GM12891 (cell line): ENCODE data around the gene ADGRL3.

Source experiments
- POLR2A ChIP-seq: IDR thresholded peaks from 2 replicates; pipeline ENCODE4 v1.6.1; 2011; ENCODE audit warnings: low read depth, low read length, control low read depth
- POLR2AphosphoS5 ChIP-seq: IDR thresholded peaks from 2 replicates; pipeline ENCODE4 v1.6.1; 2011; ENCODE audit warnings: low read depth, low read length, control low read depth
- POU2F2 ChIP-seq: IDR thresholded peaks from 2 replicates; pipeline ENCODE4 v1.6.1; 2011; ENCODE audit warnings: low read depth, mild to moderate bottlenecking, control low read depth, low read length, moderate library complexity
- SPI1 ChIP-seq: IDR thresholded peaks from 2 replicates; pipeline ENCODE4 v1.6.1; 2011; ENCODE audit warnings: low read depth, low read length, control low read depth
- TAF1 ChIP-seq: IDR thresholded peaks from 2 replicates; pipeline ENCODE4 v1.6.1; 2011; ENCODE audit warnings: low read depth, low read length, control low read depth

DNA sequence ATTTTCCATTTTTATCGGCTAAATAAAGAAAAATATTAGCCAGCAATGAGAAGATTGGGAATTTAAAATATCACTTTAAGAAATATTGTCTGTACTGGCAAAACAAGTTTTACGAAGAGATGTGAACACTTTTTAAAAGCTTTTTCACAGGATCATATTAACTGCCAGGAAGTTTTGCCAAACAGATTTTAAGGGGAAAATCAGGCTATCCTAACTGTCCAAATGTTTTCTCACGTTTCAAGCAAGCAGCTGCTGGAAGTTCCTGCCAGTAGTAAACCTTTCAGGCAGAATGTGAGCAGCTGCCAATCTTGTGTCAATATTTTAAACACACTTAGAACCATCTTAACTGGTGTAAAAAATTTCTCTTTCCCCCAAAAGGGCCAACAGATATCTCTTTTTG, 101.1 kb downstream of the ADGRL3 start:
- TF ChIP-seq TAF1 (no peak), POLR2A (no peak), SPI1 (no peak), POLR2AphosphoS5 (no peak), POU2F2 (no peak)
